Fibroblast of lung (primary cell): Measurements from ENCODE around the gene CRYBG2. TPM values are rescaled to one million over a fixed set of nuclear protein-coding genes. Genes with fewer than 3 reads are reported as not detected.

Experiments
- DNase-seq, 2 donors: peaks; one replicate each; pipeline versions ENCODE4 v3.0.0 to v3.0.0-alpha.2; 2010; ENCODE audit warnings: low read depth in 2 of 2
- H2AFZ ChIP-seq: 2 replicates; pipeline ENCODE4 v1.5.1; 2012; ENCODE audit warnings: low read length, control low read depth, inconsistent platforms
- H3K27ac ChIP-seq: 2 replicates; pipeline ENCODE4 v1.5.1; 2011; ENCODE audit warnings: low read length, control low read depth; ENCODE audit not compliant: insufficient read depth
- H3K27me3 ChIP-seq: 2 replicates; pipeline ENCODE4 v1.5.1; 2011; ENCODE audit warnings: mild to moderate bottlenecking, low read length; ENCODE audit not compliant: control insufficient read depth, insufficient read depth
- H3K36me3 ChIP-seq: 2 replicates; pipeline ENCODE4 v1.5.1; 2011; ENCODE audit warnings: low read length; ENCODE audit not compliant: control insufficient read depth, insufficient read depth
- H3K4me1 ChIP-seq: 2 replicates; pipeline ENCODE4 v1.5.1; 2011; ENCODE audit warnings: low read length; ENCODE audit not compliant: control insufficient read depth, insufficient read depth; ENCODE audit errors: extremely low read depth
- H3K4me2 ChIP-seq: 2 replicates; pipeline ENCODE4 v1.5.1; 2011; ENCODE audit warnings: low read length, control low read depth; ENCODE audit not compliant: insufficient read depth; ENCODE audit errors: extremely low read depth
- H3K4me3 ChIP-seq, 4 experiments: fragments of 200-600 bp in 1 of 4; sonication (generic) in 1 of 4; replicated peaks in 1 of 4; 2 replicates each; pipeline ENCODE4 v1.5.1; 2011 to 2016; ENCODE audit warnings: low read length in 4 of 4, low read depth in 3 of 4, mild to moderate bottlenecking in 3 of 4, control low read depth in 2 of 4, inconsistent platforms in 1 of 4, mixed read lengths in 1 of 4; ENCODE audit not compliant: insufficient read depth in 1 of 4; ENCODE audit errors: control extremely low read depth in 1 of 4
- H3K79me2 ChIP-seq: 2 replicates; pipeline ENCODE4 v1.5.1; 2012; ENCODE audit warnings: mild to moderate bottlenecking, low read length, inconsistent platforms; ENCODE audit not compliant: control insufficient read depth, insufficient read depth
- H3K9ac ChIP-seq: 2 replicates; pipeline ENCODE4 v1.5.1; 2011; ENCODE audit warnings: mild to moderate bottlenecking, low read length, control low read depth; ENCODE audit not compliant: insufficient read depth
- H3K9me3 ChIP-seq: 2 replicates; pipeline ENCODE4 v1.5.1; 2012; ENCODE audit warnings: low read depth, low read length; ENCODE audit not compliant: control insufficient read depth, insufficient read depth
- H4K20me1 ChIP-seq: 2 replicates; pipeline ENCODE4 v1.5.1; 2011; ENCODE audit warnings: low read length; ENCODE audit not compliant: control insufficient read depth, insufficient read depth; ENCODE audit errors: extremely low read depth
- EZH2 ChIP-seq: IDR thresholded peaks from 2 replicates; pipeline ENCODE4 v1.5.1; 2012; ENCODE audit warnings: low read length, control low read depth, mild to moderate bottlenecking; ENCODE audit errors: missing control alignments
- polyA plus RNA-seq, 2 donors: library from polyadenylated mRNA; depleted of rRNA in 1 of 2; stranded (reverse) in 1 of 2; unstranded in 1 of 2; fragments of >200 nt; gene quantifications; 2 replicates each; pipeline ENCODE4 v1.2.1, GENCODE V29; 2011 to 2012; ENCODE audit warnings: missing spikeins in 1 of 2
- total RNA-seq: library from RNA; depleted of rRNA; stranded (reverse); fragments of >200 nt; gene quantifications from 2 replicates; pipeline ENCODE4 v1.2.1, GENCODE V29; 2014
- TF ChIP-seq, protein P1 (sequence below), 2 donors: IDR thresholded peaks in 1 of 2; conservative IDR thresholded peaks in 1 of 2; 1 replicate in 1 of 2; 2 replicates in 1 of 2; pipeline ENCODE4 v1.5.1; 2011 to 2012; ENCODE audit warnings: low read length in 2 of 2, control low read depth in 1 of 2, inconsistent platforms in 1 of 2, low read depth in 1 of 2, mild to moderate bottlenecking in 1 of 2

Gene CRYBG2
- total and polyA plus RNA-seq, 2 donors (not counting 1 experiment from before 2014, with no cell fraction given) = not detected

- TF ChIP-seq EZH2 = no peak
- TF ChIP-seq, protein P1, sequence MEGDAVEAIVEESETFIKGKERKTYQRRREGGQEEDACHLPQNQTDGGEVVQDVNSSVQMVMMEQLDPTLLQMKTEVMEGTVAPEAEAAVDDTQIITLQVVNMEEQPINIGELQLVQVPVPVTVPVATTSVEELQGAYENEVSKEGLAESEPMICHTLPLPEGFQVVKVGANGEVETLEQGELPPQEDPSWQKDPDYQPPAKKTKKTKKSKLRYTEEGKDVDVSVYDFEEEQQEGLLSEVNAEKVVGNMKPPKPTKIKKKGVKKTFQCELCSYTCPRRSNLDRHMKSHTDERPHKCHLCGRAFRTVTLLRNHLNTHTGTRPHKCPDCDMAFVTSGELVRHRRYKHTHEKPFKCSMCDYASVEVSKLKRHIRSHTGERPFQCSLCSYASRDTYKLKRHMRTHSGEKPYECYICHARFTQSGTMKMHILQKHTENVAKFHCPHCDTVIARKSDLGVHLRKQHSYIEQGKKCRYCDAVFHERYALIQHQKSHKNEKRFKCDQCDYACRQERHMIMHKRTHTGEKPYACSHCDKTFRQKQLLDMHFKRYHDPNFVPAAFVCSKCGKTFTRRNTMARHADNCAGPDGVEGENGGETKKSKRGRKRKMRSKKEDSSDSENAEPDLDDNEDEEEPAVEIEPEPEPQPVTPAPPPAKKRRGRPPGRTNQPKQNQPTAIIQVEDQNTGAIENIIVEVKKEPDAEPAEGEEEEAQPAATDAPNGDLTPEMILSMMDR (conservative IDR thresholded peaks at IDR 0.05 in 1 of 2, IDR thresholded peaks at IDR 0.05 in 1 of 2; ENCODE audit: low read depth in 1 of 2, low read length in 2 of 2) = no peak
- Histone ChIP-seq H4K20me1 (no peaks in the 10 kb centered on the region), H2AFZ (no peak overlapping the region), H3K36me3 (no peaks in the 10 kb centered on the region), H3K79me2 (no peaks in the 10 kb centered on the region), H3K9ac (no peak overlapping the region), H3K4me1 (peaks cover 10% of the 10 kb centered on the region), H3K4me2 (no peak overlapping the region), H3K4me3 (no peak overlapping the region), H3K27me3 (no peaks in the 10 kb centered on the region), H3K27ac (no peak overlapping the region), H3K9me3 (no peaks in the 10 kb centered on the region)
- DNase-seq = no peak
These were observed 62.5 kb downstream of the CRYBG2 start for GRCh38 chr1:26291433-26291832.

DNA sequence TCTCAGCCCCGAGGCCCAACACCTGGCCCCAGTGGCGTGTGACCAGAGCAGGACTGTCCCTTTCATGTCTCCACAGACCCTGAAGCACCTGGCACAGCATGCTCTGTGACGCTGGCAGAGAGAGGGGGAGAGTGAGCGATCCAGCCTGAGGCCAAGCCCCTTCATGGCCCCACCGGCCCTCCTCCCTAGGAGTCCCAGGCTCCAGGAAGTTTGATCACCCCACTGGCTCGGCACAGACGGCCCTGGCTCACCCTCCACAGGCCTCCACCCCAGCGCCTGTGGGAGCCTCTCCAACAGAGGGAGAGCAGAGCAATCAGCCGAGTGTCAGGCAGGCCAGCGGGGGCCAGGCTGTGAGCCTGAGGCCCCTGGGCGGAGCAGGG lies 63.1 kb downstream of the CRYBG2 start:
- Histone ChIP-seq H3K9me3 (no peaks in the 10 kb centered on the region), H2AFZ (no peak overlapping the region), H3K4me2 (no peak overlapping the region), H3K79me2 (no peaks in the 10 kb centered on the region), H3K9ac (no peak overlapping the region), H3K27ac (no peak overlapping the region), H4K20me1 (no peaks in the 10 kb centered on the region), H3K27me3 (no peaks in the 10 kb centered on the region), H3K4me3 (no peak overlapping the region), H3K36me3 (no peaks in the 10 kb centered on the region), H3K4me1 (peaks cover 10% of the 10 kb centered on the region)
- DNase-seq = no peak
- TF ChIP-seq, protein P1 (conservative IDR thresholded peaks at IDR 0.05 in 1 of 2, IDR thresholded peaks at IDR 0.05 in 1 of 2; ENCODE audit: low read depth in 1 of 2, low read length in 2 of 2) = no peak
- no peak for TF ChIP-seq EZH2

GRCh38 chr1:26290122-26290881 lies 63.6 kb downstream of the CRYBG2 start:
- Histone ChIP-seq H3K36me3 (peaks cover 2% of the 10 kb centered on the region), H3K4me2 (no peak overlapping the region), H3K79me2 (no peaks in the 10 kb centered on the region), H3K27ac (no peak overlapping the region), H3K4me1 (peaks cover 12% of the 10 kb centered on the region), H3K27me3 (no peaks in the 10 kb centered on the region), H3K4me3 (no peak overlapping the region), H3K9me3 (no peaks in the 10 kb centered on the region), H2AFZ (no peak overlapping the region), H4K20me1 (no peaks in the 10 kb centered on the region), H3K9ac (no peak overlapping the region)
- DNase-seq = no peak
- TF ChIP-seq EZH2 = no peak
- TF ChIP-seq, protein P1 (conservative IDR thresholded peaks at IDR 0.05 in 1 of 2, IDR thresholded peaks at IDR 0.05 in 1 of 2; ENCODE audit: low read depth in 1 of 2, low read length in 2 of 2) = no peak
